GM18907 (cell line): ENCODE measurements around the gene FBXO21.

Experiments
- ATAC-seq: cut with Tn5 transposase; IDR thresholded peaks from one replicate; pipeline ENCODE4 v1.9.1; 2021; ENCODE audit warnings: mild to moderate bottlenecking, moderate library complexity; ENCODE audit not compliant: unreplicated experiment

The FBXO21 gene

GRCh38 chr12:117140397-117141096 lies 49.7 kb downstream of the FBXO21 start:
- ATAC-seq, result no peak

- ATAC-seq, result no peak
Measured at GRCh38 chr12:117139025-117139717, 51.1 kb downstream of the FBXO21 start.

DNA sequence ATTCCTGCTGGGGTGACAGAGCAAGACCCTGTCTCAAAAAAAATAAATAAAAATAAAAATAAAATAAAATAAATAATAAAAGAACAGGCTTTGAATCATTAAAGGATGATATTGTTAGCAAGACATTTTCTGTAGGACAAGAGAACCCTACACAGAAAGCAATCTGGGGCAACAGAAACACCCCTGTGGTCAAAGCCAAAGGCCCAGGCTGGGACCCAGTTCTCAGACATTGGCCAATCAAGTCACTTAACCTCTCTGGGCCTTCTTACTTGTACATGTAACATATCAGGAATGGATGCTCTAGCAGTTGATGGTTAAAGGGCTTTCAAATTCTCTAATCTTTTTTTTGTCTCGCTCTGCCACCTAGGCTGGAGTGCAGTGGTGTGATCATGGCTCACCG lies 55.5 kb downstream of the FBXO21 start:
- ATAC-seq, result no peak

- no peak for ATAC-seq
Measured at GRCh38 chr12:117134059-117134458, 56.2 kb downstream of the FBXO21 start.

- no peak for ATAC-seq
Measured at GRCh38 chr12:117130801-117131200, 59.5 kb downstream of the FBXO21 start.

DNA sequence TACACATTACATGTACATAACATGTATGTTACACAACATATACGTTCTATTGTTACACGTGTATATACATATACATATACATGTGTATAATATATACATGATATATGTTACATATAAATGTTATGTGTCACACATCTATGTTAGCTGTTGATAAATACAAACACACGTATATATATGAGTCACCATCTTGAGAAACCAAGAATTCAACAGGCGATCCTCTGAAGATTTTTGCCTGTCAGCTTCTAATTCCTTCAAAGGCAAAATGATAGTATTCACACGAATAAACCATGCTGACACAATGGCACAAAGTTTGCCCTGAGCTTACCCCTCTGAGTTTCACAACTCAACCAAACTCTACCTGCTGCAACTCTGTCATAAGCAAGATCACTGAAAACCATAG lies 60.9 kb downstream of the FBXO21 start:
- ATAC-seq, result no peak

DNA sequence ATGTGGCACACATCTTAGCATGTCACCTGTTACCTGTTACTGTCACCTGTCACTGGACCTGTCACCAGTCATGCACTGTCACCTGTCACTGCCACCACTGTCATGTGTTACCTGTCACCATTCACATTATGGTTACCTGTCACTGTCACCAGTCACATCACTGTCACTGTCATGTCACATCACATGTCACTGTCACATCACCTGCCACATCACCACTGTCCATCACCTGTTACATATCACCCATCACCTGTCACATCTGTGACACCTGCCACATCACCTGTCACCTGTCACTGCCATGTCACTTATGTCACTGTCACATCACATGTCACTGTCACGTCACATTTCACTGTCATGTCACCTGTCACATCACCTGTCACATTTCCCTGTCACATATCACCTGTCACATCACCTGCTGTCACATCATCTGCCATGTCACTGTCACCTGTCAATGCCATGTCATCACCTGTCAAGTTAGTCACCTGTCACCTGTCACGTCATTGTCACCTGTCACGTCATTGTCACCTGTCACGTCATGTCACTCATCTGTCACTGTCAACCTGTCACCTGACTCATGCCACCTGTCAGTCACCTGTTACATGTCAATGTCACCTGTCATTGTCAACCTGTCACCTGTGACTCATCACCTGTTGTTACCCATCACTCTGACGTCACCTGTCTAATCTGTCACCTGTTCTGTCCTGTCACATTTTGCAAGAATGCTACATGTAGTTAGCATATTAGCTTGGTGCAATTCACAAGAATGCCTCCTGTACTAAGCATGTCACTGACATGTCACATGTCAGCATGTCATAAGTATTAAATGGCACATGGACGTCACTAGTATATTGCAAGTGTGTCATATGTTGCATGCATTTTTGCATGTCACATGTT lies 62.1 kb downstream of the FBXO21 start:
- no peak for ATAC-seq

DNA sequence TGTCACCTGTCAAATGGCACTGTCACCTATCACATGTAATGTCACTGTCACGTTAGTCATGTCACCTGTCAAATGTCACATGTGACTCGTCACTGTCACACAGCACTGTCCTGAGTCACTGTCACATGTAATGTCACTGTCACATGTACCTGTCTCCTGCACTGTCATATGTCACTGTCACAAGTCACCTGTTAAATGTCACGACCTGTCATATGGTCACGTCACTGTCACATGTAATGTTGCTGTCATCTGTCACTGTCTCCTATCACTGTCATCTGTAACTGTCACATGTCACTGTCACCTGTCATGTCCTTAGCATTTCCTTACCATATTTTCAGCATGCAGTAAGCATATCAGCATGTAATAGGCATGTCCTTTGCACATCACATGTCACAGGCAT lies 63.9 kb downstream of the FBXO21 start:
- no peak for ATAC-seq

DNA sequence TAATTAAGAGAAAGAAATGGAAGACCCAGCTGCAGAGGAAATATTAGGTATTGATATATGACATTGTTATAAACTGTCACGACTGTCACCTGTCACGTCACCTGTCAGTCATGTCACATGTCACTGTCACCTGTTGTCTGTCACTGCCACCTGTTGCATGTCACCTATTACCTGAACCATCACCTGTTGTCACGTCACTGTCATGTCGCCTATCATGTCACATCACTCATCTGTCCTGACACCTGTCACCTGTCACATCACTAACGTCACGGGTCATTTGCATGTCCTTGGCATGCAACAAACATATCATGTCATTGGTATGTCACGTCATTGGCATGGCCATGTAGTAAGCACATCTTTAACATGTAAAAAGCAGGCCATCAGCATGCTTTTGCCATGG lies 64.5 kb downstream of the FBXO21 start:
- no peak for ATAC-seq

DNA sequence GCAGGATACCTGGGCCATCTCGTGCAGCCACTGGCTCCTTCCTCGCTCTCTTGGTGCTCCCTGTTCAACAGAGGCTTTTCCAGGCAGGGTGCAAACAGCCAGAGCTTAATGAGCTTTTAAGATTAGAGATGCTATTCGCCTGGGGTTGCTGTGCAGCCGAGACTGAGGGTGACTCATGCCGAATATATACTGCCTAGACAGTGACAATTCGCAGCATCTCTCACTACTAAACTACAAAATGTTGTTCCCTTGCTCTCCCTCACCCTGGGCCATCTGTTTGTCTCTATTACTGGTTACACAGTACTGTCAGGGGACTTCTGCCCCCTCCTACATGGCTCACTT lies 65.0 kb downstream of the FBXO21 start:
- ATAC-seq, result no peak

GRCh38 chr12:117124421-117125271 lies 65.6 kb downstream of the FBXO21 start:
- ATAC-seq, result no peak

- no peak for ATAC-seq
Measured at GRCh38 chr12:117121441-117121840, 68.8 kb downstream of the FBXO21 start.

- ATAC-seq, result no peak
Measured at GRCh38 chr12:117120787-117121186, 69.5 kb downstream of the FBXO21 start.

DNA sequence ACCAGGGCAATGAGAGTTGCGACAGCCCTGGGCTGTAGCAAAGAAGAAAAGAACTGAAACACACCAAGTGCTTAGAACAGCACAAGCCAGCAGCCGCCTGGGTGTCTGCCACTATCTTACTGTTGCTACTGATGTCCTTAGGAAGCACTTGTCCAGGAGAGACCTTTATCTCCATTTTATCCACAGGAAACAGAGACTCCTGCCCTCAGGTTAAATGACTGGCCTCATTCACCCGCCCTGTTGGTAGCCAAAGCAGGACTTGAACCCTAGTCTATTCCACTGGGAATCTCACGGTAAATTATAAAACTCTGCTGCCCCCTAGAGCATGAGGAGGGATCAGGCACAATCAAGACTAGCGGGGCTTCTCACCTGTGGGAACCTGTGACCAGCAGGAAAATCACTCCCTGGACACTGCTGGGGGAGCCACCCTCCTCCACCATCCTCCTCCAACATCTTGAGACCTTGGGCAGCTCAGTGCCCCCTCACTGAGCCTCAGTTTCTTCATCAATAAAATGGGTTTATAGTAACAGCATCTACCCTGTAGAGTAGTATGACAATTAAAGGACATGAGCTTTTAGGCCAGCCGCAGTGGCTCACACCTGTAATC lies 70.6 kb downstream of the FBXO21 start:
- no peak for ATAC-seq

- ATAC-seq, result no peak
Measured at GRCh38 chr12:117118838-117119591, 71.3 kb downstream of the FBXO21 start.

GRCh38 chr12:117114784-117115183 lies 75.5 kb downstream of the FBXO21 start:
- no peak for ATAC-seq

DNA sequence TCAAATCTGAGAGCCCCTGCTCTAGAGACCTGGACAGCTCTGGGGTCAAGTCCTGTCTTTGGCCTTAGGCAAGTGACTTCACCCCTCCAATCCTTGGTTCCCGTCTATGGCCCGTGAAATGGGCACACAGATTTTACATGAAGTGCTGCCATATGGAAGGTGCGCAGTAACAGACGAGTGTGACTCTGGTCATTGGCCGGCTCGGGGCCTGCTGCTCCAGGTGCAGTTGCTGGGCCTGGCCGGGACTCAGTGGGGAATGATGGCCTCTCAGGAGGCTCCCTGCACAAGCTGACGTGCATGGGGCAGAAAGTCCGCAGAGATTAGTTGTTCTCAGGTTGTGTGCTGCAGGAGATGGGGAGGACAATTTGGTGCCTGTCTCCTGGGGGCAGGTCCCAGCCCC lies 77.0 kb downstream of the FBXO21 start:
- no peak for ATAC-seq

DNA sequence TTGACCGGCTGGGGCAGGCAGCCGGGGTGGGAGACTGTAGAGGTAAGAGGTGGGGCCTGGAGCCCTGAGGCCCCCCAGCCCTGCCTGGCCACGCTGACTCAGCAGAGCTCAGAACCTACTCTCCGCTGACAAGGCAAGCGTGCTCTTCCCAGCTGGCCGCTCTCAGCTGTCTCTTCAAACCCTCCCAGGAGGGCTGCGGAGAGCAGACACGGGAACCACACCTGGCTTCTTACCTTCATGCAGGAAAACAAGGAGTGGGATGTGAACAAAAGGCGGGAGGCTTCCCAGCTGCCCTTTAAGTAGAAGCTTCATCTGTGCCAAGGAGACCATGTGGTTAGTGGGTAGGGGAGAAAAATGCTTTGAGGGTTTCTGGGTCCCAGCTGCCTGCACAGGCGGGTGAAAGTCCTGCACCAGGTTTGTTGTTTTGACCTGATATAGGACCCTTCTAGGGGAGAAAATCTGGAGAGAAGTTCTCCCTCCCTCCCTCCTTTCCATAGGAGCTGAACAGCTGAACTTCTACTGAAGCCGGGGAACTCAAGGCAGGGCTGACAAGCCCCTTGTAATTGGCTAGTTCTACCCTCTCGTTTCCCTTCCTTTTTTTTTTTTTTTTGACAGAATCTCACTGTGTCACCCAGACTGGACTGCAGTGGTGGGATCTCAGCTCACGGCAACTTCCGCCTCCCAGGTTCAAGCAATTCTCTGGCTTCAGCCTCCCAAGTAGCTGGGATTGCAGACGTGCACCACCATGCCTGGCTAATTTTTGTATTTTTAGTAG lies 78.3 kb downstream of the FBXO21 start:
- ATAC-seq, result no peak

DNA sequence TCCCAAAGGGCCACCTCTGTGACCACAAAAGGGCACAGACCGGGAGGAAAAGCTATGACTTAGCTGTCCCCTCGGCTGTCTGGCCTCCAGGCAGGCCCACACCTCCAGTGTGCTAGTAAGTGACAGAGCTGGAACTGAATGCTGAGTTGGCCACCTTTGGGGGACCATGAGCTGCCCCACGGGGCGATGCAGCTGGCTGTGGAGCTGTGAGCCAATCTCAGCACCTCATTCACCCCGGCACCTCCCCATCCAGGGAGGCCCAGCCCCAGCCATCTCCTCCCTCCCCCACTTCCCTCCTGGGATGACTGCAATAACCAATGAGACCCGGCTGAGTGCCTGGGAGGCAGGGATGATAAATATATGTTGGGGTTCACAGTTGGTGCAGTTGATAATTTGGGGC lies 78.9 kb downstream of the FBXO21 start:
- ATAC-seq, result no peak
